HG03354 (cell line): ENCODE results near the gene TWF1.
"Not testable (repeated sequence)": the region's sequence is repeated elsewhere in the genome, so short reads cannot be mapped to it uniquely, and the experiment has no call there.

Experiments used
- ATAC-seq: cut with Tn5 transposase; IDR thresholded peaks from one replicate; pipeline ENCODE4 v1.9.1; 2021; ENCODE audit warnings: mild to moderate bottlenecking; ENCODE audit not compliant: unreplicated experiment, poor library complexity, severe bottlenecking

TWF1 gene

GRCh38 chr12:43807386-43807785 is 1.3 kb upstream of the TWF1 start:
- ATAC-seq, result no peak

GRCh38 chr12:43806737-43807072 is 588 bp upstream of the TWF1 start:
- ATAC-seq, result no peak

- ATAC-seq, result peak; percentile 33
These were observed 813 bp downstream of the TWF1 start for GRCh38 chr12:43805149-43805859.

GRCh38 chr12:43797561-43798217 is 8.4 kb downstream of the TWF1 start:
- ATAC-seq, result no peak

- ATAC-seq, result peak; percentile 61
These were observed 10.3 kb downstream of the TWF1 start for GRCh38 chr12:43795716-43796280.

- peak; percentile 62 for ATAC-seq
These were observed 16.2 kb downstream of the TWF1 start for GRCh38 chr12:43789941-43790340.

GRCh38 chr12:43786899-43787693 is 19.0 kb downstream of the TWF1 start:
- ATAC-seq, result no peak

GRCh38 chr12:43776498-43776897 is 29.6 kb downstream of the TWF1 start:
- peak; percentile 49 for ATAC-seq

GRCh38 chr12:43766291-43766690 is 39.8 kb downstream of the TWF1 start:
- no peak for ATAC-seq

GRCh38 chr12:43764528-43764927 is 41.6 kb downstream of the TWF1 start:
- ATAC-seq, result no peak

- no peak for ATAC-seq
These were observed 42.3 kb downstream of the TWF1 start for GRCh38 chr12:43763769-43764168.

- no peak for ATAC-seq
These were observed 43.5 kb downstream of the TWF1 start for GRCh38 chr12:43762596-43762995.

- ATAC-seq, result no peak
These were observed 44.6 kb downstream of the TWF1 start for GRCh38 chr12:43761500-43761899.

- ATAC-seq, result no peak
These were observed 45.7 kb downstream of the TWF1 start for GRCh38 chr12:43760396-43760795.

GRCh38 chr12:43758728-43759563 is 47.2 kb downstream of the TWF1 start, which contains the start of the genes IRAK4 and PUS7L:
IRAK4 (plus strand) TSS chr12:43758951; CDS start chr12:43768112, 9,161 bp downstream.
PUS7L (minus strand) TSS chr12:43758790; CDS start chr12:43755245, 3,545 bp downstream.
- ATAC-seq, result peak; percentile 97

- peak; percentile 6 for ATAC-seq
These were observed 47.8 kb downstream of the TWF1 start for GRCh38 chr12:43758247-43758727.

GRCh38 chr12:43754015-43754414 is 52.1 kb downstream of the TWF1 start:
- no peak for ATAC-seq

- not testable (repeated sequence) for ATAC-seq
These were observed 54.8 kb downstream of the TWF1 start for GRCh38 chr12:43751360-43751759.

GRCh38 chr12:43750814-43751213 is 55.3 kb downstream of the TWF1 start:
- no peak for ATAC-seq
